HepG2 (cell line): ENCODE results near the gene PCSK5. TPM values are rescaled to one million over a fixed set of nuclear protein-coding genes. Genes with fewer than 3 reads are reported as not detected.

Experiments
- ATAC-seq: fragments of 200-7000 bp; cut with Tn5 transposase; 3 replicates; pipeline ENCODE4 v1.9.1; 2020; ENCODE audit warnings: mild to moderate bottlenecking, moderate library complexity
- BruUV-seq: library from RNA; stranded (reverse); fragments of 400-500 nt; replicated peaks from 2 replicates; lab custom pipeline; 2021; lab: Mats Ljungman, UMichigan
- CTCF ChIA-PET: fragments of 300-600 bp; formaldehyde crosslinking; extraction: SDS; loops from one replicate; lab custom pipeline; 2021; ENCODE audit warnings: low total read pairs, inconsistent platforms, low intra/inter-chr PET ratio; lab: Yijun Ruan, JAX
- POLR2A ChIA-PET: fragments of 350-600 bp; sonication (Branson Sonifier 250); formaldehyde crosslinking; loops from one replicate; lab custom pipeline; 2020; ENCODE audit warnings: antibody characterized with exemption, inconsistent platforms; lab: Yijun Ruan, JAX
- DNase-seq: peaks from one replicate; pipeline ENCODE4 v3.0.0-alpha.2; 2015; ENCODE audit warnings: low spot score
- FAIRE-seq: peaks from 3 replicates; lab custom pipeline; 2011; peaks lifted over from hg19 to GRCh38; lab: Jason Lieb, UNC
- H2AFZ ChIP-seq: one replicate; pipeline ENCODE4 v1.6.1; 2011; ENCODE audit warnings: low read length, inconsistent platforms
- H3K27ac ChIP-seq: fragments of 300-600 bp; 3 replicates; pipeline ENCODE4 v1.8.0; 2011; ENCODE audit warnings: mixed run types, mild to moderate bottlenecking, mixed read lengths, low read length, inconsistent platforms; ENCODE audit not compliant: insufficient read depth; ENCODE audit errors: extremely low read length
- H3K27me3 ChIP-seq, 2 experiments: fragments of 200-600 bp in 1 of 2; 2 replicates in 1 of 2; 3 replicates in 1 of 2; pipeline versions ENCODE4 v1.6.0 to v1.8.0; 2011; ENCODE audit warnings: low read length in 2 of 2, mild to moderate bottlenecking in 2 of 2, moderate library complexity in 2 of 2, inconsistent platforms in 1 of 2; ENCODE audit not compliant: insufficient read depth in 2 of 2, control insufficient read depth in 1 of 2
- H3K36me3 ChIP-seq, 2 experiments: fragments of 200-600 bp in 1 of 2; replicated peaks in 1 of 2; 2 replicates in 1 of 2; 3 replicates in 1 of 2; pipeline versions ENCODE4 v1.5.1 to v1.8.0; 2011; ENCODE audit warnings: low read length in 2 of 2, inconsistent platforms in 1 of 2; ENCODE audit not compliant: insufficient read depth in 2 of 2, control insufficient read depth in 1 of 2
- H3K4me1 ChIP-seq: 2 replicates; pipeline ENCODE4 v1.5.1; 2012; ENCODE audit warnings: low read length, inconsistent platforms; ENCODE audit not compliant: insufficient read depth
- H3K4me2 ChIP-seq: 2 replicates; pipeline ENCODE4 v1.6.0; 2011; ENCODE audit warnings: low read depth, low read length, inconsistent platforms
- H3K4me3 ChIP-seq, 3 experiments: fragments of 200-600 bp in 1 of 3; sonication (generic), shearing (Covaris generic) in 1 of 3; replicated peaks in 1 of 3; 2 replicates each; pipeline ENCODE4 v1.5.1; 2011 to 2016; ENCODE audit warnings: low read length in 3 of 3, inconsistent platforms in 2 of 3, low read depth in 2 of 3, mild to moderate bottlenecking in 2 of 3, control low read depth in 1 of 3, mixed read lengths in 1 of 3; ENCODE audit not compliant: insufficient read depth in 1 of 3
- H3K79me2 ChIP-seq: one replicate; pipeline ENCODE4 v1.6.1; 2011; ENCODE audit warnings: low read length, inconsistent platforms; ENCODE audit not compliant: insufficient read depth
- H3K9ac ChIP-seq: 2 replicates; pipeline ENCODE4 v1.6.0; 2011; ENCODE audit warnings: mild to moderate bottlenecking, low read depth, low read length, inconsistent platforms; ENCODE audit not compliant: insufficient read depth
- H3K9me3 ChIP-seq: 2 replicates; pipeline ENCODE4 v1.5.1; 2012; ENCODE audit warnings: mild to moderate bottlenecking, low read length
- H4K20me1 ChIP-seq: 2 replicates; pipeline ENCODE4 v1.6.0; 2011; ENCODE audit warnings: inconsistent platforms, mild to moderate bottlenecking, low read length, moderate library complexity; ENCODE audit not compliant: insufficient read depth
- ATF2 ChIP-seq: sonication (generic); formaldehyde crosslinking; IDR thresholded peaks from 2 replicates; pipeline ENCODE4 v1.4.0; 2020; ENCODE audit warnings: missing genetic modification reagents
- PCBP2 ChIP-seq: fragments of 200-400 bp; formaldehyde crosslinking; optimal IDR thresholded peaks from 2 replicates; pipeline ENCODE3; 2018; ENCODE audit warnings: low read length, low read depth; ENCODE audit not compliant: poor library complexity, severe bottlenecking
- SALL1 ChIP-seq: sonication (generic); formaldehyde crosslinking; IDR thresholded peaks from 2 replicates; pipeline ENCODE4 v1.8.0; 2022; ENCODE audit warnings: mild to moderate bottlenecking, missing genetic modification reagents
- ZNF44 ChIP-seq: sonication (generic); formaldehyde crosslinking; IDR thresholded peaks from 2 replicates; pipeline ENCODE4 v1.5.1; 2020; ENCODE audit warnings: mild to moderate bottlenecking, missing genetic modification reagents
- WGBS: methylation state at CpG from one replicate; pipeline ENCODE4 v1.1.6; 2017; ENCODE audit warnings: low lambda C conversion rate; 5-methylcytosine and 5-hydroxymethylcytosine counted together
- in situ Hi-C: cut with HindIII; loops from 2 replicates; pipeline ENCODE4 v1.10.0; 2017; ENCODE audit warnings: low pct_unique_long_range_greater_than_20kb; ENCODE audit not compliant: extremely low pct_ligation_motif_present
- intact Hi-C: fragments of 100-400 bp; cut with micrococcal nuclease; formaldehyde crosslinking; loops from one replicate; pipeline ENCODE4 v1.10.0; 2022; ENCODE audit not compliant: unreplicated experiment
- polyA plus RNA-seq, 8 experiments: library from polyadenylated mRNA; depleted of rRNA in 3 of 8; stranded (reverse) in 7 of 8; unstranded in 1 of 8; fragments of >200 nt; fragmentation: Illumina TruSeq in 4 of 8; extraction: Trizol in 4 of 8; gene quantifications; 2 replicates each; pipeline versions ENCODE4 v1.2.1 to v1.2.3, GENCODE V29; 2011 to 2016; ENCODE audit warnings: low read depth in 4 of 8, missing spikeins in 1 of 8, mixed read lengths in 1 of 8; ENCODE audit not compliant: insufficient read depth in 1 of 8
- total RNA-seq, 5 experiments: library from RNA; depleted of rRNA; stranded (reverse); fragments of >200 nt; fragmentation: Illumina TruSeq; extraction: Trizol; gene quantifications; 2 replicates each; pipeline ENCODE4 v1.2.3, GENCODE V29; 2016; ENCODE audit warnings: low read depth in 1 of 5
- TF ChIP-seq, protein P1 (sequence below): sonication (generic); formaldehyde crosslinking; IDR thresholded peaks from 2 replicates; pipeline ENCODE4 v1.4.0; 2020; ENCODE audit warnings: missing genetic modification reagents

The PCSK5 gene
- total and polyA plus RNA-seq, 2 of the 13 experiments (the other 11 are each of a cell fraction or from before 2014, with no cell fraction given): 0.55 to 0.66 TPM

- TF ChIP-seq ZNF44: no peak
These were observed 340.5 kb downstream of the PCSK5 start (continued) for GRCh38 chr9:76231001-76231400.

GRCh38 chr9:76232861-76233489, 342.5 kb downstream of the PCSK5 start:
- no peak overlapping the region for H3K4me3 ChIP-seq
- ChIA-PET CTCF (no interaction called here), POLR2A (no interaction called here)
- no peak overlapping the region for H3K9ac ChIP-seq
- no peak for TF ChIP-seq SALL1 (CRISPR knock-in tag)
- no peak for TF ChIP-seq ATF2 (CRISPR knock-in tag)
- TF ChIP-seq, protein P1, sequence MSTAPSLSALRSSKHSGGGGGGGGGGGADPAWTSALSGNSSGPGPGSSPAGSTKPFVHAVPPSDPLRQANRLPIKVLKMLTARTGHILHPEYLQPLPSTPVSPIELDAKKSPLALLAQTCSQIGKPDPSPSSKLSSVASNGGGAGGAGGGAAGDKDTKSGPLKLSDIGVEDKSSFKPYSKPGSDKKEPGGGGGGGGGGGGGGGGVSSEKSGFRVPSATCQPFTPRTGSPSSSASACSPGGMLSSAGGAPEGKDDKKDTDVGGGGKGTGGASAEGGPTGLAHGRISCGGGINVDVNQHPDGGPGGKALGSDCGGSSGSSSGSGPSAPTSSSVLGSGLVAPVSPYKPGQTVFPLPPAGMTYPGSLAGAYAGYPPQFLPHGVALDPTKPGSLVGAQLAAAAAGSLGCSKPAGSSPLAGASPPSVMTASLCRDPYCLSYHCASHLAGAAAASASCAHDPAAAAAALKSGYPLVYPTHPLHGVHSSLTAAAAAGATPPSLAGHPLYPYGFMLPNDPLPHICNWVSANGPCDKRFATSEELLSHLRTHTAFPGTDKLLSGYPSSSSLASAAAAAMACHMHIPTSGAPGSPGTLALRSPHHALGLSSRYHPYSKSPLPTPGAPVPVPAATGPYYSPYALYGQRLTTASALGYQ (CRISPR knock-in tag): no peak
- no peak for TF ChIP-seq PCBP2
- H3K27me3 ChIP-seq: no peaks in the 10 kb centered on the region
- 22% methylated on average over 6 of the region's 7 CpGs for WGBS
- no peak overlapping the region for H3K4me2 ChIP-seq
- H3K9me3 ChIP-seq: no peaks in the 10 kb centered on the region
- intact Hi-C loops: no loop called here
- no peak for ATAC-seq
- in situ Hi-C loops: no loop called here
- FAIRE-seq: no peak
- H3K36me3 ChIP-seq: no peaks in the 10 kb centered on the region
- H2AFZ ChIP-seq: no peak overlapping the region
- no peaks in the 10 kb centered on the region for H3K4me1 ChIP-seq
- no TSS peak for BruUV-seq
- H4K20me1 ChIP-seq: no peaks in the 10 kb centered on the region
- DNase-seq: no peak
- no peak overlapping the region for H3K27ac ChIP-seq
- H3K79me2 ChIP-seq: no peaks in the 10 kb centered on the region
